Measurements from ENCODE around the gene SNRPD3.
"Not testable (repeated sequence)": the region's sequence is repeated elsewhere in the genome, so short reads cannot be mapped to it uniquely, and the experiment has no call there.

Gene SNRPD3

DNA sequence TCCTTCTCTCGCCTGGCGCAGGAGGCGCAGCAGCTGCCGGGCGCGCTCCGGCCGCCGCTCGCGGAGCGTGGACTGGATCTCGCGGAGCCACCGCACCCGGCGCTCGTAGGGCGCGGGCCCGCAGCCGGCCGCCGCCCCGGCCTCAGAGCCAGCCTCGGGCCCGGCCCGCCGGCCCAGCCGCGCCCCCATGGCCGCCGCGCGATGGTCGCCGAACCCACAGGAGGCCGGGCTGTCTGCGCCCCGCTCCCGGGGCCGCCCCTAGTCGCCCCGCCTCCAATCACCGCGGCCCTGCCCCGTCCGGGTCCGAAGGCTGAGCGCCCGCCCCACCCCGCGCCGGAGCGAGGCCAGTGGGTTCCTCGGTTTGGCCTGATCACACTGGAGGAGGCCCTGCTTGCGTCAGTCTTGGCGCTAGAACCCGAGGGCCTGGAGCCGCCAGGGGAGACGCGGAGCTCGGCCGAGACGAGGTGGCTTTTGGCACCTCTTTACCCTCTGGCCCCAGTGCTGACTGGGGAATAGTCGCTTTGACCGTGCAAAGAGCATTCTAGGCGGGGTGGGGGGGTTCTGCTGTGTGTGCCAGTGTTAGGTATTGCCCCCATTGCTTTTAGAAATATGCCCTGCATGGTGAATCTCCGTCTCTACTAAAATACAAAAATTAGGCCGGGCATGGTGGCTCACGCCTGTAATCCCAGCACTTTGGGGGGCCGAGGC, 37.2 kb downstream of the SNRPD3 start, which contains the start of gene LRRC75B:
LRRC75B (minus strand) TSS at position 223 of the 708 bp plus-strand sequence; CDS start at position 189, 34 bp downstream.
- Histone ChIP-seq H3K4me2 (ENCODE audit: low read depth, low read length, poor library complexity, severe bottlenecking) (no peak within 1 kb of the TSS), H3K9ac (ENCODE audit: low read depth, low read length, poor library complexity, severe bottlenecking) (no peak within 1 kb of the TSS), H3K4me1 (ENCODE audit: insufficient read depth, low read length, poor library complexity, severe bottlenecking) (peaks cover 14% of the 10 kb centered on the region), H3K79me2 (ENCODE audit: insufficient read depth, low read length) (no peaks in the 10 kb centered on the region), H3F3A (ENCODE audit: low read depth) (no peaks in the 10 kb centered on the region), H3K4me3 (ENCODE audit: low read length, poor library complexity, severe bottlenecking) (no peak within 1 kb of the TSS), H4K20me1 (ENCODE audit: insufficient read depth, low read length, poor library complexity, severe bottlenecking) (no peaks in the 10 kb centered on the region), H3K9me3 (ENCODE audit: insufficient read depth, low read depth, low read length) (no peaks in the 10 kb centered on the region), H2AFZ (ENCODE audit: low read length) (no peak within 1 kb of the TSS), H3K9me2 (replicated peaks; ENCODE audit: low read depth, low read length) (no peaks in the 10 kb centered on the region), H3K27me3 (ENCODE audit: insufficient read depth, low read length, poor library complexity, severe bottlenecking) (no peaks in the 10 kb centered on the region), H3K36me3 (ENCODE audit: insufficient read depth, low read length) (no peaks in the 10 kb centered on the region)
- TF ChIP-seq, protein P1, sequence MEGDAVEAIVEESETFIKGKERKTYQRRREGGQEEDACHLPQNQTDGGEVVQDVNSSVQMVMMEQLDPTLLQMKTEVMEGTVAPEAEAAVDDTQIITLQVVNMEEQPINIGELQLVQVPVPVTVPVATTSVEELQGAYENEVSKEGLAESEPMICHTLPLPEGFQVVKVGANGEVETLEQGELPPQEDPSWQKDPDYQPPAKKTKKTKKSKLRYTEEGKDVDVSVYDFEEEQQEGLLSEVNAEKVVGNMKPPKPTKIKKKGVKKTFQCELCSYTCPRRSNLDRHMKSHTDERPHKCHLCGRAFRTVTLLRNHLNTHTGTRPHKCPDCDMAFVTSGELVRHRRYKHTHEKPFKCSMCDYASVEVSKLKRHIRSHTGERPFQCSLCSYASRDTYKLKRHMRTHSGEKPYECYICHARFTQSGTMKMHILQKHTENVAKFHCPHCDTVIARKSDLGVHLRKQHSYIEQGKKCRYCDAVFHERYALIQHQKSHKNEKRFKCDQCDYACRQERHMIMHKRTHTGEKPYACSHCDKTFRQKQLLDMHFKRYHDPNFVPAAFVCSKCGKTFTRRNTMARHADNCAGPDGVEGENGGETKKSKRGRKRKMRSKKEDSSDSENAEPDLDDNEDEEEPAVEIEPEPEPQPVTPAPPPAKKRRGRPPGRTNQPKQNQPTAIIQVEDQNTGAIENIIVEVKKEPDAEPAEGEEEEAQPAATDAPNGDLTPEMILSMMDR (conservative IDR thresholded peaks at IDR 0.05; ENCODE audit: low read length): no peak
- TF ChIP-seq EZH2phosphoT487 (IDR thresholded peaks at IDR 0.05; ENCODE audit: borderline replicate concordance): no peak

DNA sequence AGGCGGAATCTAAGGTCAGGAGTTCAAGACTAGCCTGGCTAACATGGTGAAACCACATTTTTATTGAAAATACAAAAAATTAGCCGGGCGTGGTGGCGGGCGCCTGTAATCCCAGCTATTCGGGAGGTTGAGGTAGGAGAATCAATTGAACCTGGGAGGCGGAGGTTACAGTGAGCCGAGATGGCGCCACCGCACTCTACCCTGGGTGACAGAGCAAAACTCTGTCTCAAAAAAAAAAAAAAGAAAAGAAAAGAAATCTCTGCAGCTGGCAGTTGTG, 37.7 kb downstream of the SNRPD3 start:
- H3F3A ChIP-seq (ENCODE audit: low read depth); H3K4me2 ChIP-seq (ENCODE audit: low read depth, low read length, poor library complexity, severe bottlenecking); H3K4me3 ChIP-seq (ENCODE audit: low read length, poor library complexity, severe bottlenecking); H4K20me1 ChIP-seq (ENCODE audit: insufficient read depth, low read length, poor library complexity, severe bottlenecking); H3K27me3 ChIP-seq (ENCODE audit: insufficient read depth, low read length, poor library complexity, severe bottlenecking); H3K79me2 ChIP-seq (ENCODE audit: insufficient read depth, low read length); H3K36me3 ChIP-seq (ENCODE audit: insufficient read depth, low read length); H3K9me2 ChIP-seq (replicated peaks; ENCODE audit: low read depth, low read length); H3K9ac ChIP-seq (ENCODE audit: low read depth, low read length, poor library complexity, severe bottlenecking); H2AFZ ChIP-seq (ENCODE audit: low read length); H3K9me3 ChIP-seq (ENCODE audit: insufficient read depth, low read depth, low read length): not testable (repeated sequence)
- peaks cover 18% of the 10 kb centered on the region for H3K4me1 ChIP-seq (ENCODE audit: insufficient read depth, low read length, poor library complexity, severe bottlenecking)

DNA sequence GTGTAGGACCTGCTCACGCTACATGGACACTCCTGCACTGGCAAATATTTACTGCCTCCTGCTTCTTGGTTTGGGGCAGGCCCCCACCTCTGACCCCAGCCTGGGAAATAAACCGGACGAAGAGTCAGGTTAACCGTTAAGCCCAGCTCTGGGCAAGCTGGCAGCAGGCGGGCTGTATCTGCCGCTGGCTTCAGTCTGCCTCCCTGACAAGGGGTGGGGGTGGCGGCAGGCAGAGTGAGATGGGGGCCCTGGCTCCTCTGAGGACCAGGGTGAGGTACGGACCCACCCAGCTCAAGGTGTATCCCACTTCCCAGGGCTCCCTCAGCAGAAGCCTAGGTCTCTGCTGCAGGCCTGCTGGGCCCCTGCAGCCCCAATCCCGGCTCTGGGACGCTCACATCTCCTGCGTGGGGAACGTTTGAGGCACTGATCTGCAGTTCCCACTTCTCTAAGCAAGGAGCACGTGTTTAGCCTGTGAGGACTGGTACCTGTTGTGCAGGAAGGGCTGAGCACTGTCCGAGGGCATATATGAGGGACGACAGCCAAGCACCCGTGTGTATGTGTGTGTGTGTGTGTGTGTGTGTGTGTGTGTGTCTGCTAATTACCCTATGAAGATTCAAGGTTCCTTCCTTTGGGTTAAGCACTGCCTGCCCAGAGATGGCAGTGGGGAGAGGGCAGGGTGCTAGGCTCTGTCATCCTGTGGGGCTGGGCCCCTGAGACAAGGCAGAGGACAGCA, 38.2 kb downstream of the SNRPD3 start:
- H3K4me3 ChIP-seq (ENCODE audit: low read length, poor library complexity, severe bottlenecking): no peak overlapping the region
- H3K9me3 ChIP-seq (ENCODE audit: insufficient read depth, low read depth, low read length): no peaks in the 10 kb centered on the region

More for the DNA sequence above, 38.2 kb downstream of the SNRPD3 start:
- Histone ChIP-seq H3K4me1 (ENCODE audit: insufficient read depth, low read length, poor library complexity, severe bottlenecking) (peaks cover 18% of the 10 kb centered on the region), H3K9me2 (replicated peaks; ENCODE audit: low read depth, low read length) (no peaks in the 10 kb centered on the region), H3K9ac (ENCODE audit: low read depth, low read length, poor library complexity, severe bottlenecking) (no peak overlapping the region), H3K27me3 (ENCODE audit: insufficient read depth, low read length, poor library complexity, severe bottlenecking) (no peaks in the 10 kb centered on the region), H3K79me2 (ENCODE audit: insufficient read depth, low read length) (no peaks in the 10 kb centered on the region), H2AFZ (ENCODE audit: low read length) (no peak overlapping the region), H3K36me3 (ENCODE audit: insufficient read depth, low read length) (no peaks in the 10 kb centered on the region), H3F3A (ENCODE audit: low read depth) (no peaks in the 10 kb centered on the region), H3K4me2 (ENCODE audit: low read depth, low read length, poor library complexity, severe bottlenecking) (no peak overlapping the region), H4K20me1 (ENCODE audit: insufficient read depth, low read length, poor library complexity, severe bottlenecking) (no peaks in the 10 kb centered on the region)
- TF ChIP-seq, protein P1 (conservative IDR thresholded peaks at IDR 0.05; ENCODE audit: low read length): no peak
- no peak for TF ChIP-seq EZH2phosphoT487 (IDR thresholded peaks at IDR 0.05; ENCODE audit: borderline replicate concordance)

Measured in Loucy (cell line).